ENCODE measurements around the gene HIP1. TPM values are rescaled to one million over a fixed set of nuclear protein-coding genes. Genes with fewer than 3 reads are reported as not detected.

The HIP1 gene
- total and polyA plus RNA-seq, 12 donors = 7.0 to 32.4 (median 23.4) TPM

- DNase-seq (no peak), ATAC-seq (no peak)
- Histone ChIP-seq H3K27ac (no peak overlapping the region), H3K4me3 (no peak overlapping the region), H3K4me1 (peaks cover 0 to 4% (median 0%) of the 10 kb centered on the region in 9 donors), H3K9me3 (peaks cover 0 to 21% (median 15%) of the 10 kb centered on the region in 11 donors), H3K27me3 (no peaks in the 10 kb centered on the region), H3K36me3 (peaks cover 0 to 5% (median 0%) of the 10 kb centered on the region in 9 donors)
- no peak for TF ChIP-seq CTCF (IDR thresholded peaks at IDR 0.05)
- intact Hi-C loops (cut with DNase I) = no loop called here
- WGBS, 2 donors = 88 to 89% methylated on average over 4 of the region's 4 CpGs
Measured at GRCh38 chr7:75704928-75705327, 33.8 kb downstream of the HIP1 start.

- Histone ChIP-seq H3K27me3 (no peaks in the 10 kb centered on the region), H3K4me3 (no peak overlapping the region), H3K4me1 (peaks cover 0 to 4% (median 0%) of the 10 kb centered on the region in 9 donors), H3K27ac (no peak overlapping the region), H3K9me3 (no peaks in the 10 kb centered on the region), H3K36me3 (peaks cover 0 to 17% (median 0%) of the 10 kb centered on the region in 9 donors)
- ATAC-seq = no peak
- no peak for DNase-seq
- intact Hi-C loops (cut with DNase I) = no loop called here
- 79 to 84% methylated on average over 4 of the region's 4 CpGs for WGBS, 2 donors
- TF ChIP-seq CTCF (IDR thresholded peaks at IDR 0.05) = no peak
Measured at GRCh38 chr7:75702515-75702914, 36.2 kb downstream of the HIP1 start.

DNA sequence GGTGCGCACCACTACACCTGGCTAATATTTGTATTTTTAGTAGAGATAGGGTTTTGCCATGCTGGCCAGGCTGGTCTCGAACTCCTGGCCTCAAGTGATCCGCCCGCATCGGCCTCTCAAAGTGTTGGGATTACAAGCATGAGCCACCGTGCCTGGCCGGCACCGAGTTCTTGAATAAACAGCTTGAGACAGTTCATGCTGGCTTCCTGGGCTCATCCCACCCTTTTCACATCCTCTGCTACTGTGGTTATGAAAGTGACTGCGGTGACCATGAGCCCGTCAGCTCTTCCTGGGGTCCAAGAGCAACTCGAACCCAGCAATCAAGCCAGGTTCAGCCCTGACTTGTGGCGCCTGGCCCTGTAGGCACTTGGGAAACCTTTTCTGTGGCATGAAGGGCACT is 38.7 kb downstream of the HIP1 start:
- H3K9me3 ChIP-seq = no peaks in the 10 kb centered on the region
- no peak overlapping the region for H3K4me3 ChIP-seq
- intact Hi-C loops (cut with DNase I) = no loop called here
- H3K36me3 ChIP-seq = peaks cover 0 to 17% (median 0%) of the 10 kb centered on the region in 9 donors
- WGBS, 2 donors = 94% methylated on average over 12 of the region's 12 CpGs
- H3K27ac ChIP-seq = no peak overlapping the region
- TF ChIP-seq CTCF (IDR thresholded peaks at IDR 0.05) = no peak
- peaks cover 0 to 5% (median 0%) of the 10 kb centered on the region in 9 donors for H3K4me1 ChIP-seq
- ATAC-seq (no peak), DNase-seq (no peak)
- H3K27me3 ChIP-seq = no peaks in the 10 kb centered on the region

GRCh38 chr7:75698358-75698757 is 40.4 kb downstream of the HIP1 start:
- no peak for ATAC-seq
- no peaks in the 10 kb centered on the region for H3K9me3 ChIP-seq
- no peak for TF ChIP-seq CTCF (IDR thresholded peaks at IDR 0.05)
- no peaks in the 10 kb centered on the region for H3K27me3 ChIP-seq
- intact Hi-C loops (cut with DNase I) = no loop called here
- H3K27ac ChIP-seq = no peak overlapping the region
- peaks cover 0 to 19% (median 0%) of the 10 kb centered on the region in 9 donors for H3K36me3 ChIP-seq
- peaks cover 0 to 6% (median 0%) of the 10 kb centered on the region in 9 donors for H3K4me1 ChIP-seq
- DNase-seq = no peak
- no peak overlapping the region for H3K4me3 ChIP-seq
